ENCODE data around the gene PTPN1. TPM values are rescaled to one million over a fixed set of nuclear protein-coding genes. Genes with fewer than 3 reads are reported as not detected.
"Not testable (repeated sequence)": the region's sequence is repeated elsewhere in the genome, so short reads cannot be mapped to it uniquely, and the experiment has no call there.

The PTPN1 gene
- total RNA-seq, 2 donors from 2014 or later, result 33.2 to 37.9 TPM

DNA sequence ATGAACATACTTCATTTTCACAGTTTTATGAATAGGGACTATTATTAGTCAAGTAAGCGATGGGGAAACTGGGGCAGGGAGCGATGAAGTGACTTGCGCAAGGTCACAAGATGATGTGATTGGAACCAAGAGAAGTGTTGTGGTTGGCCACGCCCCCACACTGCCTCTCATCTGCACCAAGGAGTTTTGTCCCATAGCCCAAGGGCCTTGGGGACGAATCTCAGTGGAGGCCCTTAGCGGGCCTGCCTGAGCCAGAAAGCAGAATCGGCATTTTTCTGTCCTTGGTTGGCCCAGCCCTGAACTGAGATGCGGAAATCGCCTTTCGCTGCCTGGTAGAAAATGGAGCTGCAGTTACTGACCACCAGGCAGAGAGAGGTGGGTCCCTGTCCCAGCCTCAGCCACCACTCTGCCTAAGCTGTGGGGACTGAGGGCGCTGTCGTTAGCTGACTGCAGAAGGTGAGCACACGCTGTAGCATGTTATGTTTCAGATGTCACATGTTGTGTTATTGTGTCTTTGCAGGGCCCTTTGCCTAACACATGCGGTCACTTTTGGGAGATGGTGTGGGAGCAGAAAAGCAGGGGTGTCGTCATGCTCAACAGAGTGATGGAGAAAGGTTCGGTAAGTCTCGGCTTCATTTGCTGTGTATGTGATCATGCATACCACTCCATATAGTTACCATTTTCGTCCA, 57.8 kb downstream of the PTPN1 start:
- DNase-seq, result no peak
- intact Hi-C loops (cut with DNase I), result no loop called here
- Histone ChIP-seq H3K4me1 (no peaks in the 10 kb centered on the region), H3K27me3 (no peaks in the 10 kb centered on the region), H3K36me3 (no peaks in the 10 kb centered on the region), H3K27ac (no peak overlapping the region), H3K9me3 (no peaks in the 10 kb centered on the region), H3K9ac (ENCODE audit: low read depth in 2 of 2, low read length in 2 of 2) (no peak overlapping the region), H3K4me3 (no peak overlapping the region)
- TF ChIP-seq, protein P1, sequence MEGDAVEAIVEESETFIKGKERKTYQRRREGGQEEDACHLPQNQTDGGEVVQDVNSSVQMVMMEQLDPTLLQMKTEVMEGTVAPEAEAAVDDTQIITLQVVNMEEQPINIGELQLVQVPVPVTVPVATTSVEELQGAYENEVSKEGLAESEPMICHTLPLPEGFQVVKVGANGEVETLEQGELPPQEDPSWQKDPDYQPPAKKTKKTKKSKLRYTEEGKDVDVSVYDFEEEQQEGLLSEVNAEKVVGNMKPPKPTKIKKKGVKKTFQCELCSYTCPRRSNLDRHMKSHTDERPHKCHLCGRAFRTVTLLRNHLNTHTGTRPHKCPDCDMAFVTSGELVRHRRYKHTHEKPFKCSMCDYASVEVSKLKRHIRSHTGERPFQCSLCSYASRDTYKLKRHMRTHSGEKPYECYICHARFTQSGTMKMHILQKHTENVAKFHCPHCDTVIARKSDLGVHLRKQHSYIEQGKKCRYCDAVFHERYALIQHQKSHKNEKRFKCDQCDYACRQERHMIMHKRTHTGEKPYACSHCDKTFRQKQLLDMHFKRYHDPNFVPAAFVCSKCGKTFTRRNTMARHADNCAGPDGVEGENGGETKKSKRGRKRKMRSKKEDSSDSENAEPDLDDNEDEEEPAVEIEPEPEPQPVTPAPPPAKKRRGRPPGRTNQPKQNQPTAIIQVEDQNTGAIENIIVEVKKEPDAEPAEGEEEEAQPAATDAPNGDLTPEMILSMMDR (IDR thresholded peaks at IDR 0.05), result no peak

DNA sequence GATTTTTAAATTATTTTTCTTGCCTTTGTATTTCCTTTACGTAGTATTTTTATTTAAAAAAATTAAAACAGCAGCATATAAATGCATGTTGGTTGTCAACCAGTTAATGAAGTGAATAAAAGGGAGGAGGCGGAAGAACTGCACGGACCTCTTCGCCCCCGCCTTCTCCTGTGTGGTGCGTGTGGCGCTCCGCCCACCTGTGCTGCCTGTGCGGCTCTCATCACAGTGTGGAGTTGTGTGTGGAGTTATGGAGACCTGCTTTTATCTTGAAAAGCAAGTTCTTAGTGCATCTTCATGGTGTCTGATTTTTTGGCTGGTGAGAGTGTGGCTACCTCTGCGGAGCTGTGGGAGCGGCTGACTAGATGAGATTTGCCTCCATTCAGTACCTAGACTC, 58.4 kb downstream of the PTPN1 start:
- TF ChIP-seq, protein P1 (IDR thresholded peaks at IDR 0.05), result no peak
- intact Hi-C loops (cut with DNase I), result no loop called here
- no peak overlapping the region for H3K9ac ChIP-seq (ENCODE audit: low read depth in 2 of 2, low read length in 2 of 2)
- H3K9me3 ChIP-seq, result no peaks in the 10 kb centered on the region
- H3K4me1 ChIP-seq, result no peaks in the 10 kb centered on the region
- no peaks in the 10 kb centered on the region for H3K36me3 ChIP-seq
- no peak overlapping the region for H3K27ac ChIP-seq
- H3K4me3 ChIP-seq, result no peak overlapping the region
- no peaks in the 10 kb centered on the region for H3K27me3 ChIP-seq
- DNase-seq, result no peak

DNA sequence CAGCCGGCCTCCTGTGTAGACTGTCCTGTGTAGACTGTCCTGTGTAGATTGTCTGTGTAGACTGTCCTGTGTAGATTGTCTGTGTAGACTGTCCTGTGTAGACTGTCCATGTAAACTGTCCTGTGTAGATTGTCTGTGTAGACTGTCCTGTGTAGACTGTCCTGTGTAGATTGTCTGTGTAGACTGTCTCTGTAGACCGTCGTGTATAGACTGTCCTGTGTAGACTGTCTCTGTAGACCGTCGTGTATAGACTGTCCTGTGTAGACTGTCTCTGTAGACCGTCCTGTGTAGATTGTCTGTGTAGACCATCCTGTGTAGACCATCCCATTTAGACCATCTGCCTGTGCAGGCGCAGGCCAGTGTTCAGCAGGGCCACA, 59.3 kb downstream of the PTPN1 start:
- H3K36me3 ChIP-seq; H3K9me3 ChIP-seq; H3K4me3 ChIP-seq; intact Hi-C loops (cut with DNase I); H3K27ac ChIP-seq; H3K9ac ChIP-seq (ENCODE audit: low read depth in 2 of 2, low read length in 2 of 2); H3K4me1 ChIP-seq; DNase-seq; H3K27me3 ChIP-seq: not testable (repeated sequence)

DNA sequence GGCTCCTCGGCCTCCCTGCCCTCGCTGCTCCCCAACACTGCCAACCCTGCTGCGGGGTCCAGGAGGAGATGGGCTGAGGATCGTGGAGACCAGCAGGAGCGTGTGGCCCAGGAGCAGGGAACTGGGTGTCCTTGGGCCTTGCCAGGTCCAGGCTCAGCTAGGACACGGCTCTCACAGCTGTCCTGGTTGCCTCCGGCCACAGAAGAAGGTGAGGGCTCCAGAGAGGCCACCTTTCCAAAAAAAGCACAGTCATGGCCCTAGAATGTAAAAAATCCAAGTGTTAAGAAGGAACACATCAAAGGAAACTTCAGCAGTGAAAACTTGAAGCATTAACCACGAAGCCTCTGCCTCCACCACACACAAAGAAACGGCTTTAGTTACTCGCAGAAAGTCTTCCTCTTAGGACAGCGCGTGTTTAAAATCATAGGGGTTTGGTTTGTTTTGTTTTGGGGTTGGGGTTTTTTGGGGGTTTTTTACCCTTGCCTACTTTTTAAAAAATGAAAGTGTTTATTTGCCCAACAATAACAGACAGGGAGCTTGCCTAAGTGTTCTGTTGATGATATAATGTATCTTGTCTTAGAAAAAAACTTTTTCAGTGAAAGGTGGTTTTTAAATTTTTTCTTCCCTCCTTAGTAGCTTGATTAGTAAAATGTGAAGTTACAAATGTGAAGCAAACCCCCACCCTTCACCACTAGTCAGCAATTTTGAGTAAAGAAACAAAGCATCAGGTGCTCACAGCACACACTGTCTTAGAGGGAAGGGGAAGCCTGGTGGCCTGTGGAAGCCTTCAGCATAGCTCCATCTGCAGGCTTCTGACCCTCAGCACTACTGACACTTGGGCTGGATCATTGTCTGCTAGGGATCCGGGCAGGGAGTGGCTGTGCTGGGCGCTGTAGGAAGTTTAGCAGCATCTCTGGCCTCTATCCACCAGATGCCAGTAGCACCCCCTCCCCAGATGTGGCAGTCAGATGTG, 60.0 kb downstream of the PTPN1 start:
- intact Hi-C loops (cut with DNase I), result no loop called here
- H3K27ac ChIP-seq, result no peak overlapping the region
- TF ChIP-seq, protein P1 (IDR thresholded peaks at IDR 0.05), result no peak
- no peak overlapping the region for H3K9ac ChIP-seq (ENCODE audit: low read depth in 2 of 2, low read length in 2 of 2)
- H3K4me1 ChIP-seq, result no peaks in the 10 kb centered on the region
- no peaks in the 10 kb centered on the region for H3K27me3 ChIP-seq
- H3K9me3 ChIP-seq, result no peaks in the 10 kb centered on the region
- no peak overlapping the region for H3K4me3 ChIP-seq
- no peaks in the 10 kb centered on the region for H3K36me3 ChIP-seq
- DNase-seq, result no peak

DNA sequence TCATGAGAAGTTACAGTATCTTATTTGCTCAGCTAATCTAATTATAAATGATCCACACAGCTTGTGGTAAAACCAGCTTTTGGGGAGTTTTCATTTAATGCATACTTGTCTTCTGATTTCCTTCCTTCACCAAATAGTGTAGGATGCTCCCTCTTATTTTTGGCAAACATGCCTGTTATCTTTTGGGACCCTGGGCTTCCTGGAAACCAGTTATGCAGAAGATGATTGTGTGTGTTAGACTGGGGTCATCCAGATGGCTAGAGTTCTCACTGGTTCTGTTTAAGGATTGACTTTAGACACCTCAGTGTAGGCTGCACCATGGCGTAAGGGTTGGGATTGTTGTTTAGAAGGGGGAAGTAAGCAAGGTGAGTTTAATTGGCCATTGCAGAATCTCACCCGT, 61.3 kb downstream of the PTPN1 start:
- Histone ChIP-seq H3K36me3 (no peaks in the 10 kb centered on the region), H3K27me3 (no peaks in the 10 kb centered on the region), H3K9me3 (no peaks in the 10 kb centered on the region), H3K4me3 (no peak overlapping the region), H3K4me1 (no peaks in the 10 kb centered on the region), H3K9ac (ENCODE audit: low read depth in 2 of 2, low read length in 2 of 2) (no peak overlapping the region), H3K27ac (no peak overlapping the region)
- intact Hi-C loops (cut with DNase I), result no loop called here
- DNase-seq, result no peak
- TF ChIP-seq, protein P1 (IDR thresholded peaks at IDR 0.05), result no peak

Data from colonic mucosa (tissue), 4 donors.